Neural progenitor cell (in vitro differentiated cells): ENCODE results near the gene COG5.

Experiments used
- CTCF ChIP-seq: fragments of 200-600 bp; sonication (generic); IDR thresholded peaks from 2 replicates; pipeline ENCODE4 v1.5.1; 2017; ENCODE audit warnings: antibody characterized with exemption, mild to moderate bottlenecking
- EZH2 ChIP-seq: fragments of 200-600 bp; sonication (generic); IDR thresholded peaks from 2 replicates; pipeline ENCODE4 v1.6.1; 2017; ENCODE audit warnings: antibody characterized with exemption, mild to moderate bottlenecking, moderate library complexity
- EZH2phosphoT487 ChIP-seq: fragments of 200-600 bp; sonication (generic); IDR thresholded peaks from 2 replicates; pipeline ENCODE4 v1.6.1; 2017; ENCODE audit warnings: antibody characterized with exemption

- no peak for TF ChIP-seq EZH2
- TF ChIP-seq CTCF = no peak
- no peak for TF ChIP-seq EZH2phosphoT487
These were observed 331.1 kb downstream of the COG5 start for GRCh38 chr7:107232568-107233090.
